Measurements from ENCODE around the gene LYRM9.
A peak's percentile ranks its signal among the peaks of the same experiment; 100 is the strongest.
"Not testable (repeated sequence)": the region's sequence is repeated elsewhere in the genome, so short reads cannot be mapped to it uniquely, and the experiment has no call there.

LYRM9 gene

GRCh38 chr17:27872776-27873175, 20.4 kb downstream of the LYRM9 start:
- DNase-seq: no peak

GRCh38 chr17:27871407-27871806, 21.8 kb downstream of the LYRM9 start:
- no peak for DNase-seq

GRCh38 chr17:27870345-27870744, 22.8 kb downstream of the LYRM9 start:
- DNase-seq: no peak

GRCh38 chr17:27868565-27868964, 24.6 kb downstream of the LYRM9 start:
- no peak for DNase-seq

- DNase-seq: no peak
These were observed 30.3 kb downstream of the LYRM9 start for GRCh38 chr17:27862840-27863239.

GRCh38 chr17:27862004-27862403, 31.2 kb downstream of the LYRM9 start:
- DNase-seq: no peak

GRCh38 chr17:27860971-27861664, 32.0 kb downstream of the LYRM9 start:
- no peak for DNase-seq

- no peak for DNase-seq
These were observed 34.4 kb downstream of the LYRM9 start for GRCh38 chr17:27858621-27859305.

GRCh38 chr17:27856676-27857432, 36.3 kb downstream of the LYRM9 start:
- no peak for DNase-seq

- no peak for DNase-seq
These were observed 37.7 kb downstream of the LYRM9 start for GRCh38 chr17:27855454-27855853.

- no peak for DNase-seq
These were observed 39.0 kb downstream of the LYRM9 start for GRCh38 chr17:27854163-27854562.

- no peak for DNase-seq
These were observed 40.1 kb downstream of the LYRM9 start for GRCh38 chr17:27853091-27853490.

GRCh38 chr17:27849474-27850185, 43.5 kb downstream of the LYRM9 start:
- DNase-seq: no peak

- DNase-seq: peak; percentile 22 to 76
These were observed 44.2 kb downstream of the LYRM9 start for GRCh38 chr17:27848931-27849330.

GRCh38 chr17:27846808-27847307, 46.3 kb downstream of the LYRM9 start:
- DNase-seq: not testable (repeated sequence)

GRCh38 chr17:27846042-27846655, 47.0 kb downstream of the LYRM9 start:
- no peak for DNase-seq

GRCh38 chr17:27845264-27846041, 47.7 kb downstream of the LYRM9 start:
- DNase-seq: no peak

- DNase-seq: no peak
These were observed 52.5 kb downstream of the LYRM9 start for GRCh38 chr17:27840688-27841087.

- not testable (repeated sequence) for DNase-seq
These were observed 52.8 kb downstream of the LYRM9 start for GRCh38 chr17:27840406-27840678.

- not testable (repeated sequence) for DNase-seq
These were observed 53.4 kb downstream of the LYRM9 start for GRCh38 chr17:27839571-27840405.

GRCh38 chr17:27838607-27839006, 54.6 kb downstream of the LYRM9 start:
- not testable (repeated sequence) for DNase-seq

Measured in SHP77 (cell line).